Neutrophil (primary cell): Measurements from ENCODE around the gene MFSD2B.

Experiments
- H3K27ac ChIP-seq: fragments of 200-600 bp; sonication (generic); 2 replicates; pipeline ENCODE4 v1.5.1; 2016; ENCODE audit warnings: mild to moderate bottlenecking, moderate library complexity
- H3K27me3 ChIP-seq: fragments of 200-600 bp; sonication (generic); 2 replicates; pipeline ENCODE4 v1.6.0; 2016; ENCODE audit warnings: mild to moderate bottlenecking
- H3K36me3 ChIP-seq: fragments of 200-600 bp; sonication (generic); 2 replicates; pipeline ENCODE4 v1.5.1; 2017
- H3K4me1 ChIP-seq, 2 experiments: fragments of 200-600 bp in 1 of 2; sonication (generic) in 1 of 2; 1 replicate in 1 of 2; 2 replicates in 1 of 2; pipeline versions ENCODE4 v1.5.1 to v1.6.1; 2013 to 2016; ENCODE audit warnings: low read depth in 1 of 2, low read length in 1 of 2, mild to moderate bottlenecking in 1 of 2, moderate library complexity in 1 of 2; ENCODE audit not compliant: control insufficient read depth in 1 of 2, insufficient read depth in 1 of 2
- H3K4me3 ChIP-seq, 2 experiments: fragments of 200-600 bp in 1 of 2; sonication (generic) in 1 of 2; 1 replicate in 1 of 2; 2 replicates in 1 of 2; pipeline ENCODE4 v1.5.1; 2013 to 2016; ENCODE audit warnings: low read depth in 1 of 2, low read length in 1 of 2, mild to moderate bottlenecking in 1 of 2, moderate library complexity in 1 of 2
- H3K9me3 ChIP-seq: fragments of 200-600 bp; sonication (generic); 2 replicates; pipeline ENCODE4 v1.5.1; 2016
- TF ChIP-seq, protein P1 (sequence below): fragments of 200-600 bp; sonication (generic); IDR thresholded peaks from 2 replicates; pipeline ENCODE4 v1.5.1; 2016; ENCODE audit warnings: antibody characterized with exemption

The MFSD2B gene

DNA sequence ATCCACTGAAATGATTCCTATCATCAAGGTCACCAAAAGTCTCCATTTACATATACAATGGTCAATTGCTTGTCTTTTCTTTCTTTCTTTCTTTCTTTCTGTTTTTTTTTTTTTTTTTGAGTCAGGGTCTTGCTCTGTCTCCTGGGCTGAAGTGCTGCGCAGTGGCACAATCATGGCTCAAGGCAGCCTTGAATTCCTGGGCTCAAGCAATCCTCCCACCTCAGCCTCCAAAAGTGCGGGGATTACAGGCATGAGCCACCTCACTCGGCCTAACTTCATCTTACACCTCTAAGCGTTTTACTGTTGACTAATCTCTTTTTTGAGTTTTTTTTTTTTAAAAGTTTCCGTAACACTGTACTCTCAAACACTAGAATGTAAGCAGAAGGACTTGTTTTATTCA, 65.4 kb downstream of the MFSD2B start:
- H3K27ac ChIP-seq, result peak overlapping the region; percentile 95
- peaks cover 48% of the 10 kb centered on the region for H3K36me3 ChIP-seq
- peak overlapping the region; percentile 84 to 100 for H3K4me3 ChIP-seq
- no peaks in the 10 kb centered on the region for H3K9me3 ChIP-seq
- H3K4me1 ChIP-seq, result peaks cover 33 to 38% of the 10 kb centered on the region in 2 experiments
- TF ChIP-seq, protein P1, sequence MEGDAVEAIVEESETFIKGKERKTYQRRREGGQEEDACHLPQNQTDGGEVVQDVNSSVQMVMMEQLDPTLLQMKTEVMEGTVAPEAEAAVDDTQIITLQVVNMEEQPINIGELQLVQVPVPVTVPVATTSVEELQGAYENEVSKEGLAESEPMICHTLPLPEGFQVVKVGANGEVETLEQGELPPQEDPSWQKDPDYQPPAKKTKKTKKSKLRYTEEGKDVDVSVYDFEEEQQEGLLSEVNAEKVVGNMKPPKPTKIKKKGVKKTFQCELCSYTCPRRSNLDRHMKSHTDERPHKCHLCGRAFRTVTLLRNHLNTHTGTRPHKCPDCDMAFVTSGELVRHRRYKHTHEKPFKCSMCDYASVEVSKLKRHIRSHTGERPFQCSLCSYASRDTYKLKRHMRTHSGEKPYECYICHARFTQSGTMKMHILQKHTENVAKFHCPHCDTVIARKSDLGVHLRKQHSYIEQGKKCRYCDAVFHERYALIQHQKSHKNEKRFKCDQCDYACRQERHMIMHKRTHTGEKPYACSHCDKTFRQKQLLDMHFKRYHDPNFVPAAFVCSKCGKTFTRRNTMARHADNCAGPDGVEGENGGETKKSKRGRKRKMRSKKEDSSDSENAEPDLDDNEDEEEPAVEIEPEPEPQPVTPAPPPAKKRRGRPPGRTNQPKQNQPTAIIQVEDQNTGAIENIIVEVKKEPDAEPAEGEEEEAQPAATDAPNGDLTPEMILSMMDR, result no peak
- H3K27me3 ChIP-seq, result no peaks in the 10 kb centered on the region
